ENCODE results near the gene BMP15. TPM values are rescaled to one million over a fixed set of nuclear protein-coding genes. Genes with fewer than 3 reads are reported as not detected.
A peak's percentile ranks its signal among the peaks of the same experiment; 100 is the strongest.

The BMP15 gene
- polyA plus RNA-seq, 3 donors from 2014 or later: not detected

DNA sequence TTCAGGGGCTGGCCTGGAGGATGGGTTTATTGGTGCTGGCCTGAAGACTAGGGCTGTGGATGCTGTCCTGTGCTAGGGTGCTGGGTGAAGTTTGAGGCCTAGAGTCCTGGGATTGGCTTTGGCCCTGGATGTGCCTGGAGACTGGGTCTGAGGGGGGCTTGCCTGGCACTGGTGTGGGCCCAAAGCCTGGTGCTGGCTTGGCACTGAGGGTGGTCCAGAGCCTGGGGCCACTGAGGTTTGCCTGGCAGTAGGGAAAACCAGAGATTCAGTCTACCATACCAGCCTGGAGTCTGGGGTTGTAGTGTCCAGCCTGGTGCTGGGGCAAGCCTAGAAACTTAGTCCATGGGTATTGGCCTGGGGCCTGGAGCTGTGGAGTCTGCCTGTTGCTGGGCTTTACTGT is 16.6 kb downstream of the BMP15 start:
- Mint-ChIP-seq H3K9me3 (no peaks in the 10 kb centered on the region), H3K4me3 (no peak overlapping the region), H3K27ac (no peak overlapping the region), H3K27me3 (ENCODE audit: low read depth in 3 of 3) (peaks cover 0 to 5% (median 3%) of the 10 kb centered on the region in 3 donors), H3K36me3 (no peaks in the 10 kb centered on the region), H3K4me1 (no peaks in the 10 kb centered on the region)
- no peak for DNase-seq

DNA sequence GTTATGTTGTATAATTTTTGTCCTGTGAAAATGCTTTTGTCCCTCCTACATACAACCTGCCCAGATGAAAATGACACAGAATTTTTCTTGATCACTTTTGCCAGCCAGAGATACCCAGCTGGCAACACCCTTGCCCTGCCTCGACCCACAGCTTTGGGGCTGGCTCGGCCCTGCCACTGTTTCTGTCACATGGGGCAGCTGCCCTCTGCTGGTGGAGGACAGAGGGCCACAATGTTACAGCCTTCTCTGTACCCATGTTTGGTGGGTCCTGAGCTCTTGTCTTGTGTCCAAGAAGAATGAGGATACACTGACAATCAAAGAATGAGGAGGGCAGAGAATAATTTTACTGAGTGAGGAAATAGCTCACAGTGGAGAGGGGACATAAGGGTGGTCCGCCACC is 31.1 kb downstream of the BMP15 start:
- Mint-ChIP-seq H3K4me1 (no peaks in the 10 kb centered on the region), H3K36me3 (no peaks in the 10 kb centered on the region), H3K27ac (no peak overlapping the region), H3K9me3 (peaks cover 0 to 2% (median 0%) of the 10 kb centered on the region in 6 donors), H3K27me3 (ENCODE audit: low read depth in 3 of 3) (peaks cover 4 to 11% (median 5%) of the 10 kb centered on the region in 3 donors), H3K4me3 (no peak overlapping the region)
- DNase-seq: peak in 1 of 3 donors; percentile 4

DNA sequence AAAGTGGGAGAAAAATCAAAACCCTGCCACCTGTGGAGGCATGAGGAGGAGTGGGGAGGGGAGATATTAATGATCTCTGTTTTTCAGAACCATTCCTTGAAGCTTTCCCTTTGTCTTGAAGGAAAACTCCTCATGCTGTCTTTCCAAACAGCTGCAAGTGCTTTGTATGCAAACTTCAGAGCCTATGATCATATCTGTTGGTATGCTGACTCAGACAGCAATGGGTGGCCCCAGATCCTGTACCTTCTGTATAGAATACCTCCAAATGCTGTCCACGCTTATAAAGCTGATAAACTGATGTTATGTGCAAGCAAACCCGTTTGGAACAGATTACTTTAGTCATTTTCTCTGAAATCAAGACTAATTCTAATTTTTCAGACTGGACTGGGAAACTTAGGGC is 31.9 kb downstream of the BMP15 start:
- no peak overlapping the region for H3K27ac Mint-ChIP-seq
- H3K27me3 Mint-ChIP-seq (ENCODE audit: low read depth in 3 of 3): peaks cover 5 to 9% (median 7%) of the 10 kb centered on the region in 3 donors
- no peak overlapping the region for H3K4me3 Mint-ChIP-seq
- peaks cover 0 to 2% (median 0%) of the 10 kb centered on the region in 6 donors for H3K9me3 Mint-ChIP-seq
- H3K4me1 Mint-ChIP-seq: no peaks in the 10 kb centered on the region
- no peak for DNase-seq
- no peaks in the 10 kb centered on the region for H3K36me3 Mint-ChIP-seq

DNA sequence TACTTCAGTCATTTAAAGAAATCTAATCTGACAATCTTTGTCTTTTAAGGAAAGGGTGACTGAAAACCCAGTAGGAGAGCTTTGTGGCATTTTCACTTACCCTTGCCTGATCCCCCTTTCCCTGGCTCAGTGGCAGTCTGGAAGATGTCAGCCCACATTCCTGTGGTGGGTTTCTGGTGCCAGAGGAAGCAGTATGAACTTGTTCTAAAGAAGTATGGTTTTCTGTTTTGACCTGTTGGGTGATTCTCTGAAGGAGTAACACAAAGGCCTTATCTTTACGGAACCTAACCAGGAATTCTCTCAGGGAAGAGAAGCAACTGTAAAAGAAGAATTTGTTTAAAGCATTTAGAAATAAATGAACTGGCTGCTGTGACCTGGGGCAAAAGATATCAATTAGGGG is 41.9 kb downstream of the BMP15 start:
- no peak for DNase-seq
- Mint-ChIP-seq H3K4me3 (no peak overlapping the region), H3K4me1 (no peaks in the 10 kb centered on the region), H3K27me3 (ENCODE audit: low read depth in 3 of 3) (peaks cover 4 to 16% (median 10%) of the 10 kb centered on the region in 3 donors), H3K36me3 (no peaks in the 10 kb centered on the region), H3K27ac (no peak overlapping the region), H3K9me3 (peaks cover 0 to 4% (median under 1%) of the 10 kb centered on the region in 6 donors)

DNA sequence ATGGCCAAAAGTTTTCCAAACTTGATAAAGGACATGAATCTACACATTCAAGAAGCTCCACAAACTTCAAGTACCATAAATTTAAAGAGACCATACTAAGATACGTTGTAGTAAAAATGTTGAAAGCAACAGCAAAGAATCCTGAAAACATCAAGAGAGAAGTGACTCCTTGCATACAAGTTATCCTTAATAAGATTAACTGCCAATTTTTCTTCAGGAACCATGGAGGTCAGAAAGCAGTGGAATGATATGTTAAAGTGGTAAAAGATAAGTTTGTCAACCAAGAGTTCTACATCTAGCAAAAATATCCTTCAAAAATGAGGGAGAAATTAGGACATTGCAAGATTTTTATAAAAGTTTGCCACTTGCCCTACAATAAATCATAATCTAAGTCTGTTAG is 43.3 kb downstream of the BMP15 start:
- Mint-ChIP-seq H3K36me3 (no peaks in the 10 kb centered on the region), H3K4me3 (no peak overlapping the region), H3K9me3 (peaks cover 0 to 3% (median under 1%) of the 10 kb centered on the region in 6 donors), H3K4me1 (no peaks in the 10 kb centered on the region), H3K27ac (no peak overlapping the region), H3K27me3 (ENCODE audit: low read depth in 3 of 3) (peaks cover 4 to 14% (median 11%) of the 10 kb centered on the region in 3 donors)
- no peak for DNase-seq

DNA sequence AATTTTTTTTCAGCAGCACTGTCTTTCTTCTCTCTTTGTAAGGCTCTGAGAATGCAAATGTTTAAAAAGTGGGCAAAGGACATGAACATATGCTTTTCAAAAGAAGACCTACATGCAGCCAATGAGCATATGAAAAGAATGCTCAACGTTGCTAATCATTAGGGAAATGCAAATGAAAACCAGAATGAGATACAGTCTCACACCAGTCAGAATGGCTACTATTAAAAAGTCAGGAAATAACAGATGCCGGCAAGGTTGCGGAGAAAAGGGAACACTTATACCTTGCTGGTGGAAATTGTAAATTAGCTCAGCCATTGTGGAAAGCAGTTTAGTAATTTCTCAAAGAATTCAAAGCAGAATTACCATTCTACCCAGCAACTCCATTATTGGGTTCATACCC is 51.6 kb downstream of the BMP15 start:
- H3K36me3 Mint-ChIP-seq: no peaks in the 10 kb centered on the region
- no peaks in the 10 kb centered on the region for H3K4me1 Mint-ChIP-seq
- no peaks in the 10 kb centered on the region for H3K9me3 Mint-ChIP-seq
- H3K4me3 Mint-ChIP-seq: no peak overlapping the region
- DNase-seq: no peak
- no peak overlapping the region for H3K27ac Mint-ChIP-seq
- peaks cover 0 to 11% (median 3%) of the 10 kb centered on the region in 3 donors for H3K27me3 Mint-ChIP-seq (ENCODE audit: low read depth in 3 of 3)

DNA sequence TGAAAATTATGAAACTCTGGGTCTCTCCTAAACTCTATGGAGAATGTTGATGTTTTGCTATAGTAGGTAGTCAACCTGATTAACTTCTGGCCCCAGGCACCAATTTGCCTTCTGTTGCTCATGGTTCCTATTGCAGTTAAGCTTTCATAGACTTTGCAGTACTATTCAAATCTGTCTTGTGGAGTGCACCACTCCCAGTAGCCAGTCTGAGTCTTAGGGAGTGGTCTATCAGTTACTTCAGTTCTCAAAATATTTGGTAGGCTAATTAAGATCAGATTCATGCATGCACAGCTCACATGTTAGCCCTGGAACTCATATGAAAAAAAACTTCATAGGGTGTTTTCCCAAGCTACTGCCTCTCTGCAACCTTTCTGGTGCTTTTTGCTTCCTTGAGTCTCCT is 53.3 kb downstream of the BMP15 start:
- H3K27me3 Mint-ChIP-seq (ENCODE audit: low read depth in 3 of 3): peaks cover 0 to 11% (median 0%) of the 10 kb centered on the region in 3 donors
- no peak overlapping the region for H3K4me3 Mint-ChIP-seq
- H3K27ac Mint-ChIP-seq: no peak overlapping the region
- H3K9me3 Mint-ChIP-seq: no peaks in the 10 kb centered on the region
- DNase-seq: no peak
- H3K4me1 Mint-ChIP-seq: no peaks in the 10 kb centered on the region
- no peaks in the 10 kb centered on the region for H3K36me3 Mint-ChIP-seq

Other genes starting within 250 kb of the BMP15 start
- gene SHROOM4, start 96.5 kb upstream of the BMP15 start, polyA plus RNA-seq: not detected